Peyer's patch (tissue), 4 donors: ENCODE data around the gene CLASRP.

Source experiments
- POLR2A ChIP-seq, 2 donors: fragments of 450-650 bp; IDR thresholded peaks; one replicate each; pipeline ENCODE4 v1.5.1; 2017; ENCODE audit warnings: antibody characterized with exemption in 2 of 2, mild to moderate bottlenecking in 2 of 2, moderate library complexity in 2 of 2
- TF ChIP-seq, protein P1 (sequence below), 6 experiments: fragments of 450-650 bp in 4 of 6; fragments of 200-600 bp in 2 of 6; sonication (generic) in 1 of 6; IDR thresholded peaks; one replicate each; pipeline ENCODE4 v1.5.1; 2017 to 2019; ENCODE audit warnings: antibody characterized with exemption in 6 of 6, mild to moderate bottlenecking in 3 of 6, moderate library complexity in 1 of 6

- TF ChIP-seq, protein P1, sequence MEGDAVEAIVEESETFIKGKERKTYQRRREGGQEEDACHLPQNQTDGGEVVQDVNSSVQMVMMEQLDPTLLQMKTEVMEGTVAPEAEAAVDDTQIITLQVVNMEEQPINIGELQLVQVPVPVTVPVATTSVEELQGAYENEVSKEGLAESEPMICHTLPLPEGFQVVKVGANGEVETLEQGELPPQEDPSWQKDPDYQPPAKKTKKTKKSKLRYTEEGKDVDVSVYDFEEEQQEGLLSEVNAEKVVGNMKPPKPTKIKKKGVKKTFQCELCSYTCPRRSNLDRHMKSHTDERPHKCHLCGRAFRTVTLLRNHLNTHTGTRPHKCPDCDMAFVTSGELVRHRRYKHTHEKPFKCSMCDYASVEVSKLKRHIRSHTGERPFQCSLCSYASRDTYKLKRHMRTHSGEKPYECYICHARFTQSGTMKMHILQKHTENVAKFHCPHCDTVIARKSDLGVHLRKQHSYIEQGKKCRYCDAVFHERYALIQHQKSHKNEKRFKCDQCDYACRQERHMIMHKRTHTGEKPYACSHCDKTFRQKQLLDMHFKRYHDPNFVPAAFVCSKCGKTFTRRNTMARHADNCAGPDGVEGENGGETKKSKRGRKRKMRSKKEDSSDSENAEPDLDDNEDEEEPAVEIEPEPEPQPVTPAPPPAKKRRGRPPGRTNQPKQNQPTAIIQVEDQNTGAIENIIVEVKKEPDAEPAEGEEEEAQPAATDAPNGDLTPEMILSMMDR (IDR thresholded peaks at IDR 0.05), result no peak
- TF ChIP-seq POLR2A (IDR thresholded peaks at IDR 0.05), result no peak
Measured at GRCh38 chr19:45117671-45118070, 78.8 kb downstream of the CLASRP start.
